RWPE2 (cell line): ENCODE data around the gene SLC25A52.
"Not testable (repeated sequence)": the region's sequence is repeated elsewhere in the genome, so short reads cannot be mapped to it uniquely, and the experiment has no call there.

ENCODE experiments used
- ATAC-seq: fragments of 200-7000 bp; cut with Tn5 transposase; 3 replicates; pipeline ENCODE4 v1.9.1; 2021; ENCODE audit warnings: low read depth
- DNase-seq: peaks from one replicate; pipeline ENCODE4 v3.0.0-alpha.2; 2020; ENCODE audit warnings: low spot score
- H3K27ac ChIP-seq: fragments of 450-650 bp; 2 replicates; pipeline ENCODE4 v1.5.1; 2017; ENCODE audit warnings: mild to moderate bottlenecking; ENCODE audit not compliant: poor library complexity, severe bottlenecking
- H3K27me3 ChIP-seq: fragments of 250-450 bp; sonication (Bioruptor Pico); 2 replicates; pipeline ENCODE4 v1.5.1; 2021; ENCODE audit warnings: mild to moderate bottlenecking, moderate library complexity; ENCODE audit not compliant: insufficient read depth, poor library complexity, severe bottlenecking
- H3K36me3 ChIP-seq: fragments of 250-450 bp; sonication (Bioruptor Pico); 2 replicates; pipeline ENCODE4 v1.5.1; 2020; ENCODE audit warnings: low read depth, mild to moderate bottlenecking, moderate library complexity
- H3K4me1 ChIP-seq: fragments of 250-450 bp; sonication (Bioruptor Pico); 2 replicates; pipeline ENCODE4 v1.5.1; 2021; ENCODE audit warnings: mild to moderate bottlenecking, moderate library complexity; ENCODE audit not compliant: insufficient read depth, poor library complexity, severe bottlenecking
- H3K4me3 ChIP-seq: fragments of 250-450 bp; sonication (Bioruptor Pico); 2 replicates; pipeline ENCODE4 v1.5.1; 2021; ENCODE audit warnings: mild to moderate bottlenecking, moderate library complexity; ENCODE audit not compliant: severe bottlenecking
- H3K9me3 ChIP-seq: fragments of 250-450 bp; sonication (Bioruptor Pico); 2 replicates; pipeline ENCODE4 v1.5.1; 2021; ENCODE audit warnings: mild to moderate bottlenecking, moderate library complexity; ENCODE audit not compliant: severe bottlenecking
- TF ChIP-seq, protein P1 (sequence below): fragments of 450-650 bp; IDR thresholded peaks from one replicate; pipeline ENCODE4 v1.5.1; 2017; ENCODE audit warnings: mild to moderate bottlenecking, moderate library complexity; ENCODE audit not compliant: poor library complexity, severe bottlenecking

Gene SLC25A52, protein sequence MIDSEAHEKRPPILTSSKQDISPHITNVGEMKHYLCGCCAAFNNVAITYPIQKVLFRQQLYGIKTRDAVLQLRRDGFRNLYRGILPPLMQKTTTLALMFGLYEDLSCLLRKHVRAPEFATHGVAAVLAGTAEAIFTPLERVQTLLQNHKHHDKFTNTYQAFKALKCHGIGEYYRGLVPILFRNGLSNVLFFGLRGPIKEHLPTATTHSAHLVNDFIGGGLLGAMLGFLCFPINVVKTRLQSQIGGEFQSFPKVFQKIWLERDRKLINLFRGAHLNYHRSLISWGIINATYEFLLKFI

DNA sequence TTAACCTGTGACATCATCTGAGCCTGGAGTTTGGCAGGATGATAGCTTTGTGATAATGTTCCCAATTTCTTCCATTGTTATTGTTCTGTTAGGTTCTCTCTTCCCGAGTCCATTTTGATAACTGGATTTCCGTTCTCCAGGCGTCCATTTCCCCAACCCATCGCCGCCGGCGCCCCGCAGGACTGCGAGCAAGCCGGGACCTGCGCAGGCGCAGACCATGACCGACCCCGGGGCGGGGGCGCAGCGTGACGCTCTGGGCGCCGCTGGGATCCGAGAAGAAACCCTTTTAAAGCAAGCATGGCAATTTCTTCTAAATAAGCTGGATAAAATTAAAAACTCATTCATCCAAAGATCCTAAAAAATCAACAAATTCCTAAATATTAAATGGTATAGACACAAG, at the start of gene SLC25A52:
TSS of gene SLC25A52 (minus strand) at position 186 of the 400 bp plus-strand sequence. CDS start 219 bp downstream, outside the sequence.
- no peak within 1 kb of the TSS for H3K27ac ChIP-seq
- no peaks in the 10 kb centered on the region for H3K4me1 ChIP-seq
- ATAC-seq: no peak
- TF ChIP-seq, protein P1, sequence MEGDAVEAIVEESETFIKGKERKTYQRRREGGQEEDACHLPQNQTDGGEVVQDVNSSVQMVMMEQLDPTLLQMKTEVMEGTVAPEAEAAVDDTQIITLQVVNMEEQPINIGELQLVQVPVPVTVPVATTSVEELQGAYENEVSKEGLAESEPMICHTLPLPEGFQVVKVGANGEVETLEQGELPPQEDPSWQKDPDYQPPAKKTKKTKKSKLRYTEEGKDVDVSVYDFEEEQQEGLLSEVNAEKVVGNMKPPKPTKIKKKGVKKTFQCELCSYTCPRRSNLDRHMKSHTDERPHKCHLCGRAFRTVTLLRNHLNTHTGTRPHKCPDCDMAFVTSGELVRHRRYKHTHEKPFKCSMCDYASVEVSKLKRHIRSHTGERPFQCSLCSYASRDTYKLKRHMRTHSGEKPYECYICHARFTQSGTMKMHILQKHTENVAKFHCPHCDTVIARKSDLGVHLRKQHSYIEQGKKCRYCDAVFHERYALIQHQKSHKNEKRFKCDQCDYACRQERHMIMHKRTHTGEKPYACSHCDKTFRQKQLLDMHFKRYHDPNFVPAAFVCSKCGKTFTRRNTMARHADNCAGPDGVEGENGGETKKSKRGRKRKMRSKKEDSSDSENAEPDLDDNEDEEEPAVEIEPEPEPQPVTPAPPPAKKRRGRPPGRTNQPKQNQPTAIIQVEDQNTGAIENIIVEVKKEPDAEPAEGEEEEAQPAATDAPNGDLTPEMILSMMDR: no peak
- no peaks in the 10 kb centered on the region for H3K36me3 ChIP-seq
- no peaks in the 10 kb centered on the region for H3K9me3 ChIP-seq
- H3K27me3 ChIP-seq: no peaks in the 10 kb centered on the region
- no peak for DNase-seq
- H3K4me3 ChIP-seq: no peak within 1 kb of the TSS

DNA sequence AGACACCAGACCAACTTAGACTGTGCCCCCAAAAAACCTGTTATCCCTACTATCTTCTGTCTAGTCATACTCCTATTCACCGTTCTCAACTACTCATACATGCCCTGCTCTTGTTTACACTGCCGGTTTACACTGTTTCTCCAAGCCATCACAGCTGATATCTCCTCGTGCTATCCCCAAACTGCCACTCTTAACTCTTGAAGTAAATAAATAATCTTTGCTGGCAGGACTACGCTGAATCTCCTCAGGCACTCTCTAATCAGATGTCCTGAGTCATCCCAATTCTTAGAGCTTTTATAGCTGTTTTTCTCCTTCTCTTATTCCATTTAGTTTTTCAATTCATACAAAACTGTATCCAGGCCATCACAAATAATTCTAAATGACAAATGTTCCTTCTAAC, 48.4 kb upstream of the SLC25A52 start:
- ATAC-seq, H3K4me3 ChIP-seq, H3K36me3 ChIP-seq, H3K4me1 ChIP-seq, H3K9me3 ChIP-seq, DNase-seq, H3K27ac ChIP-seq, H3K27me3 ChIP-seq: not testable (repeated sequence)

DNA sequence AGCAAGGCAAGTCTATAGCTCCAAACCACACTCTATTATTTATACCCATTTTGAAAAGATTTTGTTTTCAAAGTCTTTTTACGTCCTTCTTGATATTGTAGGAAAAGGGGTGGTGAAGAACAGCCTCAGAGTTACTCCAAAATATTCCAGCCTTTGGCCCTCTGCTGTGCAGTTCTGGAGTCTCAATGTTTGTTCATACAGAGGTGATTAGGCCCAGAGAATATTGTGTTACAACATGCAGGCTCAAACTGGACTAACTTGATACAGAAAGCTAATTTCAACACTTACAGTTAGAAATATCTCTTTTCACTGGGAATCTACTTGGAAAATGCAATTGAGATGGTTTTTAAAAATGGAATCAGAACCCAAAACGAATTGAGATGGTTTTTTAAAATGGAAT, 40.4 kb upstream of the SLC25A52 start:
- no peak overlapping the region for H3K4me3 ChIP-seq
- no peaks in the 10 kb centered on the region for H3K9me3 ChIP-seq
- no peaks in the 10 kb centered on the region for H3K36me3 ChIP-seq
- TF ChIP-seq, protein P1: no peak
- ATAC-seq: no peak
- H3K27me3 ChIP-seq: no peaks in the 10 kb centered on the region
- no peaks in the 10 kb centered on the region for H3K4me1 ChIP-seq
- H3K27ac ChIP-seq: no peak overlapping the region
- no peak for DNase-seq

DNA sequence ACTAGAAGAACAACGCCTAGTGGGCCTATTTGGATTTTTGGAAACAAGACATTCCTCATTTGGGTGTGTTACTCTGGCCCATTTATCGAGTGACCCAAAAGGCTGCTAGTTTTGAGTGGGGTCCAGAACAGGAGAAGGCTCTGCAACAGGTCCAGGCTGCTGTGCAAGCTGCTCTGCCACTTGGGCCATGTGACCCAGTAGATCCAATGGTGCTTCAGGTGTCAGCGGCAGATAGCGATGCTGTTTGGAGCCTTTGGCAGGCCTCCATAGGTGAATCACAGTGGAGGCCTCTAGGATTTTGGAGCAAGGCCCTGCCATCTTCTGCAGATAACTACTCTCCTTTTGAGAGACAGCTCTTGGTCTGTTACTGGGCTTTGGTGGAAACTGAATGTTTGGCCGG, 38.6 kb upstream of the SLC25A52 start:
- not testable (repeated sequence) for H3K36me3 ChIP-seq, H3K4me3 ChIP-seq, DNase-seq, H3K9me3 ChIP-seq, ATAC-seq, H3K27me3 ChIP-seq, H3K27ac ChIP-seq, H3K4me1 ChIP-seq

DNA sequence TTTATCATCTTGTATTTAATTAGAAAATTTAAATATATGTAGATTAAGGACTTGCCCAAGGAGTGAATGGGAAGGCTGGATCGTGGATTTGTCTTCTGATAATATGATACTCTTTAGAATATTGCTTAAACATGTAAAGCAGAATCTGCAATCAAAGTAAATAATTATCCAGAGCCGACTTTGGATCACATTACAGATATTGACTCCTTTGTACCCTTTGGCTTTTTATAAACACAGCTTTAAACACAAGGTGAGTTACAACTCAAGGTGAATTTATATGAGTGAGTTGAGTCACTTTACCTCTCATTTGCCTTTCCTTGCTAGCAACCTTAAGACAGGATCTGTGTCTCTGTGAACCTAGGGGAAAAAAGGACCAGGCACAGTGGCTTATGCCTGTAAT, 37.7 kb upstream of the SLC25A52 start:
- no peak for ATAC-seq
- H3K4me1 ChIP-seq: no peaks in the 10 kb centered on the region
- no peaks in the 10 kb centered on the region for H3K9me3 ChIP-seq
- TF ChIP-seq, protein P1: no peak
- H3K27me3 ChIP-seq: no peaks in the 10 kb centered on the region
- no peaks in the 10 kb centered on the region for H3K36me3 ChIP-seq
- H3K4me3 ChIP-seq: no peak overlapping the region
- no peak overlapping the region for H3K27ac ChIP-seq
- DNase-seq: no peak

DNA sequence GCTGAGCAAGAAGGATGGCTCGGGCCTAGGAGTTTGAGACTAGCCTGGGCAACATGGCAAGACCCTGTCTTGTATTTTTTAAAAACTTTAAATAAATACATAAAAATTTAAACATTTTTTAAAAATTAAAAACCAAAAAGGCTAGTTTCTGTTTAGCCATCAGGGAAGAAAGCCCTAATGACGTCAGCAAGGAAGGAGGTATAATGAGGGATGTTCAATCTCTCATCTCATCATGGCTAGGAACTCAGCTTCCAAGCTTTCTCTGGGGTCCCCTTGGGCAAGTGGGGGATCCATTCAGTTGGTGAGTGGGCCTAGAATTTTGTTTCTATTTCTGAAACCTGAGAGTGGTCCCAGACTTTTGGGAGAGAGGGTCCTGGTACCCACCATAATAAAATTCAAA, 35.1 kb upstream of the SLC25A52 start:
- no peak overlapping the region for H3K4me3 ChIP-seq
- no peaks in the 10 kb centered on the region for H3K36me3 ChIP-seq
- no peaks in the 10 kb centered on the region for H3K4me1 ChIP-seq
- DNase-seq: no peak
- TF ChIP-seq, protein P1: no peak
- no peaks in the 10 kb centered on the region for H3K27me3 ChIP-seq
- H3K27ac ChIP-seq: no peak overlapping the region
- ATAC-seq: no peak
- no peaks in the 10 kb centered on the region for H3K9me3 ChIP-seq
